Thyroid gland (tissue), 4 donors: ENCODE measurements around the gene MKKS. TPM values are rescaled to one million over a fixed set of nuclear protein-coding genes. Genes with fewer than 3 reads are reported as not detected.
A peak's percentile ranks its signal among the peaks of the same experiment; 100 is the strongest.

Experiments
- DNase-seq, 2 donors: peaks; one replicate each; pipeline ENCODE4 v3.0.0-alpha.2; 2019
- H3K27ac ChIP-seq, 3 donors: fragments of 200-600 bp; sonication (generic); 1 replicate in 2 of 3; 2 replicates in 1 of 3; pipeline ENCODE4 v1.5.1; 2016 to 2019; ENCODE audit warnings: mild to moderate bottlenecking in 1 of 3, moderate library complexity in 1 of 3
- H3K27me3 ChIP-seq: fragments of 200-600 bp; sonication (generic); one replicate; pipeline ENCODE4 v1.5.1; 2019
- H3K36me3 ChIP-seq, 2 donors: fragments of 200-600 bp; sonication (generic); one replicate each; pipeline ENCODE4 v1.5.1; 2016 to 2019
- H3K4me1 ChIP-seq, 2 donors: fragments of 200-600 bp; sonication (generic); one replicate each; pipeline ENCODE4 v1.5.1; 2017 to 2019
- H3K4me3 ChIP-seq, 3 donors: fragments of 200-600 bp; sonication (generic); replicated peaks in 1 of 3; 1 replicate in 2 of 3; 2 replicates in 1 of 3; pipeline ENCODE4 v1.5.1; 2016; ENCODE audit warnings: mild to moderate bottlenecking in 1 of 3
- H3K9me3 ChIP-seq: fragments of 200-600 bp; sonication (generic); one replicate; pipeline ENCODE4 v1.5.1; 2017
- CTCF ChIP-seq, 6 experiments: fragments of 200-600 bp in 3 of 6; fragments of 450-650 bp in 3 of 6; sonication (generic) in 3 of 6; IDR thresholded peaks; one replicate each; pipeline ENCODE4 v1.5.1; 2016 to 2019; ENCODE audit warnings: antibody characterized with exemption in 6 of 6, mild to moderate bottlenecking in 2 of 6, inconsistent platforms in 1 of 6, moderate library complexity in 1 of 6
- POLR2A ChIP-seq, 2 donors: fragments of 450-650 bp; IDR thresholded peaks; one replicate each; pipeline ENCODE4 v1.6.1; 2017; ENCODE audit warnings: antibody characterized with exemption in 2 of 2, mild to moderate bottlenecking in 2 of 2, moderate library complexity in 1 of 2
- WGBS, 2 donors: methylation state at CpG; one replicate each; pipeline ENCODE4 v1.1.5; 2017; 5-methylcytosine and 5-hydroxymethylcytosine counted together
- intact Hi-C: fragments of 100-400 bp; cut with DNase I; formaldehyde crosslinking; loops from one replicate; pipeline ENCODE4 v1.15.1; 2023
- total RNA-seq, 4 donors: library from RNA; depleted of rRNA; stranded (reverse); fragments of >200 nt; gene quantifications; one replicate each; pipeline ENCODE4 v1.2.3, GENCODE V29; 2016

The MKKS gene
- total RNA-seq, 4 donors from 2014 or later, result 19.3 to 27.8 (median 24.1) TPM

- 88 to 93% methylated on average over 3 of the region's 3 CpGs for WGBS, 2 donors
- intact Hi-C loops, result loop anchor here (10.0 kb wide), 1 partner anchor 798 kb away; no protein-coding TSS in a partner anchor
Measured at GRCh38 chr20:10476319-10476724, 42.3 kb upstream of the MKKS start.

GRCh38 chr20:10475225-10475624 is 41.2 kb upstream of the MKKS start:
- no peak for DNase-seq
- Histone ChIP-seq H3K27ac (peak overlapping the region in 1 of 3 donors; percentile 44), H3K4me3 (no peak overlapping the region), H3K27me3 (no peaks in the 10 kb centered on the region), H3K36me3 (no peaks in the 10 kb centered on the region), H3K4me1 (peaks cover 6 to 10% of the 10 kb centered on the region in 2 donors), H3K9me3 (no peaks in the 10 kb centered on the region)
- no peak for TF ChIP-seq CTCF (IDR thresholded peaks at IDR 0.05)
- TF ChIP-seq POLR2A (IDR thresholded peaks at IDR 0.05), result no peak
- 94 to 95% methylated on average over 2 of the region's 2 CpGs for WGBS, 2 donors
- intact Hi-C loops, result loop anchor here (10.0 kb wide), 1 partner anchor 800 kb away; no protein-coding TSS in a partner anchor

More at GRCh38 chr20:10476319-10476724, 42.3 kb upstream of the MKKS start:
- Histone ChIP-seq H3K36me3 (no peaks in the 10 kb centered on the region), H3K27ac (no peak overlapping the region), H3K27me3 (no peaks in the 10 kb centered on the region), H3K4me3 (no peak overlapping the region), H3K4me1 (peaks cover 6 to 10% of the 10 kb centered on the region in 2 donors), H3K9me3 (no peaks in the 10 kb centered on the region)
- TF ChIP-seq CTCF (IDR thresholded peaks at IDR 0.05), result no peak
- no peak for TF ChIP-seq POLR2A (IDR thresholded peaks at IDR 0.05)
- no peak for DNase-seq

- DNase-seq, result no peak
- Histone ChIP-seq H3K27me3 (no peaks in the 10 kb centered on the region), H3K9me3 (no peaks in the 10 kb centered on the region), H3K36me3 (no peaks in the 10 kb centered on the region), H3K4me3 (no peak overlapping the region), H3K4me1 (peaks cover 9 to 13% of the 10 kb centered on the region in 2 donors), H3K27ac (peak overlapping the region; percentile 5 to 44 (median 36))
- intact Hi-C loops, result loop anchor here (5.0 to 10.0 kb wide), 2 partner anchors 800 to 1068 kb away; no protein-coding TSS in a partner anchor
- 72 to 77% methylated on average over 11 of the region's 11 CpGs for WGBS, 2 donors
- TF ChIP-seq CTCF (IDR thresholded peaks at IDR 0.05) (no peak), POLR2A (IDR thresholded peaks at IDR 0.05) (no peak)
Measured at GRCh38 chr20:10474606-10475184, 40.7 kb upstream of the MKKS start.

GRCh38 chr20:10472871-10473270 is 38.8 kb upstream of the MKKS start:
- intact Hi-C loops, result loop anchor here (5.0 to 10.0 kb wide), 2 partner anchors 802 to 1069 kb away; no protein-coding TSS in a partner anchor
- Histone ChIP-seq H3K27me3 (no peaks in the 10 kb centered on the region), H3K36me3 (no peaks in the 10 kb centered on the region), H3K4me1 (peaks cover 10 to 14% of the 10 kb centered on the region in 2 donors), H3K9me3 (no peaks in the 10 kb centered on the region), H3K4me3 (no peak overlapping the region), H3K27ac (peak overlapping the region in 1 of 3 donors; percentile 24)
- TF ChIP-seq CTCF (IDR thresholded peaks at IDR 0.05), result no peak
- TF ChIP-seq POLR2A (IDR thresholded peaks at IDR 0.05), result no peak
- no peak for DNase-seq
- 81 to 84% methylated on average over 2 of the region's 2 CpGs for WGBS, 2 donors

GRCh38 chr20:10470276-10470675 is 36.3 kb upstream of the MKKS start:
- TF ChIP-seq POLR2A (IDR thresholded peaks at IDR 0.05) (no peak), CTCF (IDR thresholded peaks at IDR 0.05) (no peak)
- H3K27ac ChIP-seq, result no peak overlapping the region
- no peaks in the 10 kb centered on the region for H3K9me3 ChIP-seq
- H3K4me3 ChIP-seq, result no peak overlapping the region
- 92 to 95% methylated on average over 6 of the region's 6 CpGs for WGBS, 2 donors
- H3K27me3 ChIP-seq, result no peaks in the 10 kb centered on the region
- no peaks in the 10 kb centered on the region for H3K36me3 ChIP-seq
- H3K4me1 ChIP-seq, result peaks cover 10% of the 10 kb centered on the region in 2 donors
- no peak for DNase-seq
- intact Hi-C loops, result loop anchor here (5.0 to 10.0 kb wide), 2 partner anchors 805 to 1072 kb away; no protein-coding TSS in a partner anchor
